Raji (cell line): ENCODE results near the gene CHIT1.

Experiments
- POLR2A ChIP-seq: IDR thresholded peaks from 2 replicates; pipeline ENCODE4 v1.6.1; 2011; ENCODE audit warnings: low read depth, low read length, control low read depth; ENCODE audit not compliant: insufficient read depth

CHIT1 gene

DNA sequence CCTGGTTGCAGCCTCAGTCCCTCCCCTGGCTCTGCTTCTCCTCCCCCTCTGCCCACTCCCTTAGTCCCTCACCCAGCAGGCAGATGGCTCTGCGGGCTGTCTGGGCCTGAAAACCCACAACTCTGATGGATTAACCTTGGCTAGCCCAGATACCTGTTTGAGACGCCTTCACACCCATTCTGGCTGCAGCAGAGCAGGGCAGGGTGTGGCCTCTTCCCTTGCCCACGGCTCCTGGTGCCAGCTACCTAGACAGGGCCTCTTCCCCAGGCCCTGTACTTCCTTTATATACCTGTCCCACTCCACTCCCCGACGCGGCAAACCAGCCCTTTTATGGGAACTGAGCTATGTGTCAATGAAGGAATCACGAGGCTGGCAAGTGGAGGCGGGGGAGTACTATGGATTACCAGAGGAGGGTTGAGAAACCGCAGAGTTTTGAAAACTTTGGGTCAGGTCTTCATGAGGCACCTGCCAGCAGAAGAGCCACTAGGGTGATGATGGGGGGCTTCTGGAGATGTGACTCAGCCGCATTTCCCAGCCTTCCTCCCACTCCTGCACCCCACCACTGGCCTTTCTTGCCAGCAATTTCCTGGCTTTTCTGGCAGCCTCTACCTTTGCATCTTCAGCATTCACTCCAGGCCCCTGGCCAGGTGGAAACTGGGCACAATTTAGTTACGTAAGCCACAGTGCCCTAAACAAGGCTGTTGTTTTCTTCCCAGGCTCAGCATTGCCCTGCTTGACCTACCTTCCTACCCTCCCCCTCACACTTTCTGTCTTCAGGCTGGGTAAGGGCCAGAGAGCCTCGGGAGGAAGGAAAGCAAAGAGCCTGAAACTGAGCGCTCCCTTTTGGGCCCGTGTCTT is 42.8 kb downstream of the CHIT1 start, which contains the start of gene CHI3L1:
TSS of gene CHI3L1 (minus strand) at position 259 of the 858 bp plus-strand sequence. CDS start at position 178, 81 bp downstream.
- TF ChIP-seq POLR2A, result no peak

DNA sequence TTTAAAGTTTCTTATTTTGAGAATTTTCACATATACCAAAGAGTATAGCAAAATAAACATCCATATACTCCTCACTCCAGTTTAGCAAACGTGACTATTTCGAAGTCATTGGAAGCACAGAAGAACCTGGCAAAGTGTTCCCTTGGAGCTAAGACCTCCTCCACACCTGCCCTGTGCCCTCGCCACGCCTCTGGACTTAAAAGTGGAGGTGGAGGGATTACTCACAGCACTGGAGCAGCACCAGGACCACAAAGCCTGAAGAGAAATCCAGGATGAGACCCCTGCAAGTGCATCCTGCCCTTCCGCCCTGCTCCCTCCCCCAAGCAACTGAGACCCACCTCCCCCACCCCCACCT is 43.4 kb downstream of the CHIT1 start:
- TF ChIP-seq POLR2A, result no peak

DNA sequence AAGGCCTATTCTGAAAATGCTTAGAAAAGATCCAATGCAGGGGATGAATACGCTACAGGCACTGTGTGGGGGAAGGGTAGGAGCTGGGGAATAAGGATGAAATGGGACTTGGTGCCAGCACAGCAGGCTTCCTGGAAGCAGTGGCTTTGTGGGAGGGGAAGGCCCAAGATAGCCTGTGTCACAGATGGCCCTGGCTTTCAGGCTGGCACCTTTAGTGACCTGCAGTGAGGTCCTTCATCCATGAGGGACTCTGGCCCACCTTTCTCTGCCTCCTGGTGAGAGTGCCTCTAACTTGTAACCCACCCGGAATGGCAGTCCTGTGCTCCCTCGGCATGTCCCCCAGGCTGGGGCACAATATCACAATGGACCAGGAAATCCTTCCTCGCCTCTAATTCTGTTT is 43.9 kb downstream of the CHIT1 start:
- TF ChIP-seq POLR2A, result no peak

DNA sequence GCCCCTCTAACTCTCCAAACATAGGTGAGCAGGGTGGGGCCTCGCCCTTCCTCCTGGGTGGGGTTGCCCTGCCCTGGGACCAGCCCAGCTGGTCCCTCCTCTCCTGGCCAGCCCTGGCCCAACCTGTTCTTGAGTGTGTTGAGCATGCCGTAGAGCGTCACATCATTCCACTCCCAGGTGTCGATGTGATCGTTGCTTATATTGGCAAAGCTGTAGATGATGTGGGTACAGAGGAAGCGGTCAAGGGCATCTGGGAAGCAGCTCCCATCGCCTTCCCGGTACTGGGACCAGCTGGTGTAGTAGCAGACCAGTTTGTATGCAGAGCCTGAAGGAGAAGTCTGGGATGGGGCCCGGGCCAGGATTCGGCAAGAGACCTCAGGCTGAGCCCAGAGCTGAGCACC is 44.4 kb downstream of the CHIT1 start:
- no peak for TF ChIP-seq POLR2A

DNA sequence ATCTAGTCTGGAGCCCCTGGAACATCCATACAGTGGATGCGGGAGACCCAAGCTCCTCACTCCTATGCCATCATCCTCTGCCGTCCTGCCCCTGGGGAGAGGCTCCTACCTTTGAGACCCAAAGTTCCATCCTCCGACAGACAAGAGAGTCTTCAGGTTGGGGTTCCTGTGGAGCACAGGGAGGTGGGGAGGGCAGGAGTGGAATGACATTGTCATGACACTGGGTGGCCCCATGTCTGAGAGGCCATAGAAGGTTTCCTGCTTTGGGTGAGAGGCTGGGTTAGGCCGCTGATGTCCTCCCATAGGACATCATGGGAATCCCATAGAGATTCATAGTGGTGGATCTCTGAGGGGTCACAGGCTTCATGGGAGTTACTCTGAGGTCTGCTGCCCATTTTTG is 45.0 kb downstream of the CHIT1 start:
- TF ChIP-seq POLR2A, result no peak

DNA sequence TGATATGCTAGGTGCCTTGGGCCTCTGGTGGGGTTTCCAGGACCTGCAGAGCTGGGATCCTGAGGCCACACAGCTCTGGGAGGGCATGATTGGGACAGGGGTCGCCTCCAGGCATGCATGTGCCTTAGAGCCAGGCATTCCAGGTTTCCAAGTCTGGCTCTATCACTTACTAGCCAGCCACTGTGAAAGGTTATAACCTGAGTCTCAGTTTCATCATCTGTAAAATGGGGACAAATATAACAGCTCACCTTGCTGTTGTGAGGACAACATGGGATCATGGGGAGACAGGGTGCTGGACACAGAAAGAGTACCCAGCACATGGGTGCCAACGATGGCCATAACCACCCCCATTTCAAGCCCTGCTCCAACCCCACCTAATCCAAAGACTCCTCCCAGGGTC is 45.6 kb downstream of the CHIT1 start:
- TF ChIP-seq POLR2A, result no peak

DNA sequence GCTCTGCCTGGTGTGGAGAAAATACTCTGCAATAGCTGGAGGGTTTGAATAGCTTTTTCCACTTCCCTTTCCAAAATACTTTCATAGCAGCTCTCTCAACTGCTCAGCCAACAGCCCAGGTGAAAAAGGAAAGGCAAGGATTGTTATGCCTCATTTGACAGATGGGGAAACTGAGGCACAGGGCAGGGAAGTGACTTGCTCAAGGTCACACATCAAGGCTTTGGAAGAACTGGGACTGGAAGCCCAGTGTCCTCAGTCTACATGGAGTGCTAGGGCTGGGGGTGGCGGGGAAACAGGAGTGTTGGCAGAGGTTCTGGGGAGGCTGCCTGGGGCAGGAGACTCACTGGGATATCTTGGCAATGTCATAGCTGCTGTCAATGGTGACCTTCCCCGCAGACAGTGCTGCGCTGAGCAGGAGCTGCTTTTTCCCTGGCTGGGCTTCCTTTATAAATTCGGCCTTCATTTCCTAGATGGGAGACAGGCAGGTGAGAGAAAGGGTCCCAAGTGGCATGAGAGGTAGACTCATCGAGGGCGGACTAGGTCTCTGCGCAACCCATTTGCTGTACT is 47.0 kb downstream of the CHIT1 start:
- TF ChIP-seq POLR2A, result no peak

DNA sequence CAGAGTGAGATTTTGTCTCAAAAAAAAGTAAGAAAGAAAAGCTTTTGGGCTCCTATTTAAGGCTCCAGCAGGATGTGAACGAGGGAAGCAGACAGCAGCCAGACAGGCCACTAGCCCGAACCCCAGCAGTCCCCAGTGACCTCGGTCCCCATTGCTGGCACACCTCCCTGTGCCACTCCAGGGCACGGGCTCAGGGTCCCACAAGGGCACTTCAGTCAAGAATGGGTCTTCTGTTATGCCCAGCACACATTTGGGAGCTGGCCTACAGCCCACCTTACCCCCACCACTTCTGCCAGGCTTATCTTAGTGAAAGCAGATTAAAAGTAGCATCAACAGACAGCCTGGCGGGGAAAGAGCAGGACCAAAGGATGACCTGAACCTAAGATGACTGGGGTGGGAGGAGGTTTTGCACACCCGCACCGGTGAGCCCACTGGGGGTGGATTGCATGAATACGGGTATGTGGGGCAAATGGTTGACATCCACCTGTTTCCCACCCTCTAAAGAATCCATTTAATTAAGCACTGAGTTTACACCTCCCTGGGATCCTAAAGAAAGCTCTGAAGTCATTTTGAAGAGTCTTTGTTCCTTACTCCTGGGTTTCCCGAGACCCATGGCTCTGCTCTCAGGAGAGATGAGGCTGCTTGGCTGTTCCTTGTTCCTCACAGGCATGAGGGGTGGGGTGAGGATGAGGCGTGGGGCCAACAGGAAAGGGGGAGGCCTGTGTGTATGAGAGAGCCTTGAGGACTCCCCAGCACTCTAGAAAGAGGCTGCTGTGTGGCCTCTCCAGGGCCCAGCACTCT is 47.7 kb downstream of the CHIT1 start:
- no peak for TF ChIP-seq POLR2A

DNA sequence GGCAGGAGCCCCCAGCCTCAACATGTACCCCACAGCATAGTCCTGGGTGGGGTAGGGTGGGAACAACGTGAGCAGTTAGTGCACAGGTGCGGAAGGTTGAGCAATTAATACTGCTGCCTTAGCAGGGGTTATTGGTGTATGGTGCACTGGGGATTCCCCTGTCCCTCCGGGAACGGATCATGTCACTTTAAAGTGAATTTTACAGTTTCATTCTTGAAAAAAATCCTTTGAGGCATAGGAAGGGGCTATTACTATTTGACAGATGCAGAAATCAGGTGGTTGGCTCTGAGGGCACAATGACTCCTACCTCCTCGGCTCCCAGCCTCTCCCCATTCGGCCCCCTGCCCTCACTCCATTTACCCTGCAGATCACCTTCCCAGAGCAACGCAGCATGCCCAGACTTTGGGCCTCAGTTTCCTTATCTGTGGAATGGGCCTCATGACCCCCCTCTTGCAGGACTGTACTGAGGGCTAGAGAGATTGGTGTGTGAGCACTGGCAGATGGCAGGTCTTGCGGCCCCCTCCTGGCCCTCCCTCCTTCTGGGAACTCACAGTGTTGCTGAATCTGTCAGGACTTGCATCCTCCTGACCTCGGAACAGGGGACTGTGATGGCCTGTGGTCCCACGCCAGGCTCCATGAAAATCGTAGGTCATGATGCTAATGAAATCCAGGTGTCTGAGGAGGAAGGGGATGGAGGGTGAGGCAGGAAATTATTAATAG is 48.7 kb downstream of the CHIT1 start:
- TF ChIP-seq POLR2A, result no peak

DNA sequence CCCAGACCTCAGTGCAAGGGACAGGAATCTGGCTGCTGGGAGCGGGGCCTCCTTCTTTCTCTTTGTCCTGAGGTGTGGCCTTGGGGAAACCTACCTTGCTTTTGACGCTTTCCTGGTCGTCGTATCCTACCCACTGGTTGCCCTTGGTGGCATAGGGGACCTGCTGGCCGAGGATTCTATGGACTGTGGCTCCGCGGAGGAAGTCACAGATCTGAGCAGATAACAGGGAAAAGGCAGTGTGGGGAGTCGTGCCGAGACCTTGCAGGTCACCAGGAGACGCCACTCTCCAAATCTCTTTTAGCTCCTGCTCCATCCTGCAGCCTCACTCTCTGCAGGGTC is 49.8 kb downstream of the CHIT1 start:
- TF ChIP-seq POLR2A, result no peak

DNA sequence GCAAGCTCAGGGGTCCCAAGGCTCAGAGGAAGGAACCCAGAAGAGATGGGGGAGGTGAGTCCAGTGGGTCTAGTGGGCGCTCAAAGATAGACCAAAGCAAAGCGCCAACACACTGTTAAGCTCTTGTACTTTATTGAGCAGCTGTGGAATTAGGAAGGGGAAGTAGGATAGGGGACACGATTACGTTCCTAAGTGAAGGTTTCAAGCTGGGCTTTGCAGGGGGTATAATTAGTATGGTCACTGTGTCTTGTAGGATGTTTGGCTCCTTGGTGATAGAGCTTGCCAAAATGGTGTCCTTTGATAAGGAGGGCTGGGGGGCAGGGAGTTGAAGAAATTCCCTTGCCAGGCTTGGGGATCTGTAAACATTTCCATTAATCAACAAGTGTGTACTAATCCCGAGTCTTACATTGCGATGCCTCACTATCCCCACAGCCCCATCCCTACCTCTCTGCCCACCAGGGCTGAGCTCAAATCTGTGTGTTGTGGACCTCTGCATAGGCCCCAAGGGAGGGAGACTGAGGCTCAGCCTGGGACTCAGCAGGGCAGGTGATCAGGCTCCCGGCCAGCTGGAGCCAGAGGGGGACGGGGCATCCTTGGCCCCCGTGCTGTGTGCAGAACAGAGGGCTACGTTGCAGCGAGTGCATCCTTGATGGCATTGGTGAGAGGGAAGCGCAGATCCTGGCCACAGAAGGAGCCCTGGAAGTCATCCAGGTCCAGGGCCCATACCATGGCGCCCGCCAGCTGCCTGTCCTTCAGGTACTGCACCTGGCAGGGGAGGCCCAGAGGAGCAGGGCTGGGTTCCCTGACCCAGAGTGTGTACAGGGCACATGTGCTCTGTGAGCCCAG is 50.4 kb downstream of the CHIT1 start:
- TF ChIP-seq POLR2A, result no peak

DNA sequence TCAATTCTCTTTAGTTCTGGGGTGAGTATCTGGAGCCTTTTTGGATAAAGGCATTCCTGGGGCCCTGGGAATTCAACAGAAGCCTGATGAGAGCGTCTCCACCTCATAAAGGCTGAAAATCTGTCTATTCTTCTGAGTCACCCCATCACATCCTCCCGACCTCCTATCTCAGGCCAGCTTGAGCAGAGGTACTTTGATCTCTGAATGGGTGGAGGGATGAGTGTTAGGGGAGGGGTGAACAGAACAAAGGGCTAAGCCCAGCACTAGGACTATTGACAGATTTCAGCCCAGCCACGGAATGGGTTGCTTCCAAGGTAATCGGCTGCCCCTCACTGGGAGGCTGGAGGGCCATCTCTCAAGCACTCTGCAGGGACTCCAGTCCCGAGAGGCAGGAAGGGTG is 51.4 kb downstream of the CHIT1 start:
- TF ChIP-seq POLR2A, result no peak

DNA sequence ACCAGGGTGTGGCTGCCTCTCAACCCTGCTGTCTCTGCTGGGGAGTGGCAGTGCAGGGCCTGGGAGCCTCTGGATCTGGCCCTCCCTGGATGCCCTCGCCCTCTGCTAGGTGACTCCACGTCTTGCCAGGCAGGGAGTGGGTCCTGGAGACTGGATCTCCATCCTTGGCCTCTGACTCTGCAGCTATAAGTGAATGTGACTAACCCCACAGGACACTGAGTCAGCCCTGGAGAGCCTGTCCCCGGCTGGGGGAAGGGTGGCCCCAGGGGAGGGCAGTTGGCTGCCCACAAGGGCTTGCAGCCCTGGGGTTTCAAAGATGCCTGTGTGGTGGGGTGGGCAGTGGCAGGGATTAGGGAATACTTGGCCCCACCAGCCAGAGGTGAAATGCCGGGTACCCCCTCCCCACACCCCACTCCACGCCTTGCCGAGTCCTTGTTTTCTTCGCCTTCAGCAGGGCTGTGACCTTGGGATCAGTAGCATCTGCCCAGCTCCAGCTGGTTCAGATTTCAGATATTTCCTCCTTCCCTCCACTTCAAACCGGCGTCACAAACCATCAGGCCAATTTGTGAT is 51.9 kb downstream of the CHIT1 start:
- TF ChIP-seq POLR2A, result no peak

DNA sequence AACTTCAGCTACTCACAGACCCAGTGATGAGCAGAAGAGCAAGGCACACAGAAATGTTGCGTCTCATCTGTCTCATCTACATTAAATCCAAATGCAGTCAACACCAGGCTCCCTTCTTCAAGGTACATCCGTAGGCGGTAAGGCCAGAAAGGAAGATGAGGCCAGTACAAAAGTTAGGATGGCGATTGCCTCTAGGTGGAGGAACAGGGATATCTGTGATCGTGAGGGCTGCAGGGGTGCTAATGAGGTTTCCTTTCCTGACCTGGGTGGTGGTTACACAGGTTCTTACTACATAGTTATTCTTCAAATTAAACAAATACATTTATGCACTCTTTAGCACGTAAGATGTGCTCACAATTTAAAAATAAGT is 52.5 kb downstream of the CHIT1 start:
- TF ChIP-seq POLR2A, result no peak
